HEK293 (cell line): Measurements from ENCODE around the gene CSNK2A2.

Experiments used
- AEBP2 ChIP-seq: fragments of 450-650 bp; formaldehyde crosslinking; IDR thresholded peaks from 2 replicates; pipeline ENCODE4 v1.5.1; 2016; ENCODE audit warnings: missing biosample characterization, missing genetic modification characterization, borderline replicate concordance
- EGR2 ChIP-seq: fragments of 450-650 bp; formaldehyde crosslinking; IDR thresholded peaks from 2 replicates; pipeline ENCODE4 v1.5.1; 2016; ENCODE audit warnings: low read depth, missing biosample characterization, missing genetic modification characterization
- HOXC10 ChIP-seq: sonication (generic); formaldehyde crosslinking; IDR thresholded peaks from 2 replicates; pipeline ENCODE4 v1.8.1; 2023; ENCODE audit warnings: mild to moderate bottlenecking, missing genetic modification reagents
- KLF1 ChIP-seq: fragments of 450-650 bp; formaldehyde crosslinking; IDR thresholded peaks from 2 replicates; pipeline ENCODE4 v1.5.1; 2016; ENCODE audit warnings: missing biosample characterization, missing genetic modification characterization
- MEIS1 ChIP-seq: sonication (generic); formaldehyde crosslinking; IDR thresholded peaks from 2 replicates; pipeline ENCODE4 v1.8.1; 2022; ENCODE audit warnings: missing genetic modification reagents, mild to moderate bottlenecking, borderline replicate concordance
- ZBTB48 ChIP-seq: fragments of 450-650 bp; formaldehyde crosslinking; IDR thresholded peaks from 2 replicates; pipeline ENCODE4 v1.5.1; 2016; ENCODE audit warnings: missing biosample characterization, missing genetic modification characterization
- ZBTB49 ChIP-seq: fragments of 450-650 bp; formaldehyde crosslinking; IDR thresholded peaks from 2 replicates; pipeline ENCODE4 v1.5.1; 2016; ENCODE audit warnings: missing biosample characterization, missing genetic modification characterization, low read depth
- ZFP69B ChIP-seq: fragments of 450-650 bp; formaldehyde crosslinking; IDR thresholded peaks from 2 replicates; pipeline ENCODE4 v1.5.1; 2016; ENCODE audit warnings: missing biosample characterization, missing genetic modification characterization
- ZNF175 ChIP-seq: fragments of 450-650 bp; formaldehyde crosslinking; IDR thresholded peaks from 2 replicates; pipeline ENCODE4 v1.5.1; 2016; ENCODE audit warnings: missing biosample characterization, missing genetic modification characterization
- ZNF211 ChIP-seq: fragments of 450-650 bp; formaldehyde crosslinking; IDR thresholded peaks from 2 replicates; pipeline ENCODE4 v1.5.1; 2016; ENCODE audit warnings: low read depth, missing biosample characterization, missing genetic modification characterization
- ZNF24 ChIP-seq: fragments of 450-650 bp; formaldehyde crosslinking; IDR thresholded peaks from 2 replicates; pipeline ENCODE4 v1.5.1; 2016; ENCODE audit warnings: missing biosample characterization, missing genetic modification characterization
- ZNF266 ChIP-seq: fragments of 450-650 bp; formaldehyde crosslinking; IDR thresholded peaks from 2 replicates; pipeline ENCODE4 v1.5.1; 2016; ENCODE audit warnings: missing biosample characterization, missing genetic modification characterization, low read depth
- ZNF311 ChIP-seq: fragments of 450-650 bp; formaldehyde crosslinking; IDR thresholded peaks from 2 replicates; pipeline ENCODE4 v1.5.1; 2017; ENCODE audit warnings: missing biosample characterization, missing genetic modification characterization, borderline replicate concordance
- ZNF394 ChIP-seq: fragments of 450-650 bp; formaldehyde crosslinking; IDR thresholded peaks from 2 replicates; pipeline ENCODE4 v1.5.1; 2016; ENCODE audit warnings: missing biosample characterization, missing genetic modification characterization, mild to moderate bottlenecking, moderate library complexity, borderline replicate concordance
- ZNF426 ChIP-seq: fragments of 450-650 bp; formaldehyde crosslinking; IDR thresholded peaks from 2 replicates; pipeline ENCODE4 v1.5.1; 2017; ENCODE audit warnings: missing biosample characterization, missing genetic modification characterization, mild to moderate bottlenecking, inconsistent platforms, moderate library complexity
- ZNF529 ChIP-seq: fragments of 450-650 bp; formaldehyde crosslinking; IDR thresholded peaks from 2 replicates; pipeline ENCODE4 v1.5.1; 2017; ENCODE audit warnings: missing genetic modification characterization, missing biosample characterization; ENCODE audit not compliant: insufficient replicate concordance
- ZNF623 ChIP-seq: fragments of 450-650 bp; formaldehyde crosslinking; IDR thresholded peaks from 2 replicates; pipeline ENCODE4 v1.5.1; 2016; ENCODE audit warnings: missing biosample characterization, missing genetic modification characterization
- ZNF645 ChIP-seq: fragments of 450-650 bp; formaldehyde crosslinking; IDR thresholded peaks from 2 replicates; pipeline ENCODE4; 2016; ENCODE audit warnings: missing biosample characterization, missing genetic modification characterization
- ZNF658 ChIP-seq: fragments of 450-650 bp; formaldehyde crosslinking; IDR thresholded peaks from 2 replicates; pipeline ENCODE4; 2016; ENCODE audit warnings: missing biosample characterization, missing genetic modification characterization
- ZNF785 ChIP-seq: fragments of 450-650 bp; formaldehyde crosslinking; IDR thresholded peaks from 2 replicates; pipeline ENCODE4 v1.5.1; 2016; ENCODE audit warnings: missing biosample characterization, missing genetic modification characterization
- TF ChIP-seq, protein P1 (sequence below): fragments of 450-650 bp; formaldehyde crosslinking; IDR thresholded peaks from 2 replicates; pipeline ENCODE4 v1.5.1; 2016; ENCODE audit warnings: missing biosample characterization, missing genetic modification characterization, borderline replicate concordance
- TF ChIP-seq, protein P2 (sequence below): fragments of 450-650 bp; formaldehyde crosslinking; IDR thresholded peaks from 2 replicates; pipeline ENCODE4 v1.5.1; 2017; ENCODE audit warnings: missing biosample characterization, missing genetic modification characterization
- TF ChIP-seq, protein P3 (sequence below): fragments of 450-650 bp; formaldehyde crosslinking; IDR thresholded peaks from 2 replicates; pipeline ENCODE4 v1.5.1; 2016; ENCODE audit warnings: missing biosample characterization, missing genetic modification characterization

CSNK2A2 gene

DNA sequence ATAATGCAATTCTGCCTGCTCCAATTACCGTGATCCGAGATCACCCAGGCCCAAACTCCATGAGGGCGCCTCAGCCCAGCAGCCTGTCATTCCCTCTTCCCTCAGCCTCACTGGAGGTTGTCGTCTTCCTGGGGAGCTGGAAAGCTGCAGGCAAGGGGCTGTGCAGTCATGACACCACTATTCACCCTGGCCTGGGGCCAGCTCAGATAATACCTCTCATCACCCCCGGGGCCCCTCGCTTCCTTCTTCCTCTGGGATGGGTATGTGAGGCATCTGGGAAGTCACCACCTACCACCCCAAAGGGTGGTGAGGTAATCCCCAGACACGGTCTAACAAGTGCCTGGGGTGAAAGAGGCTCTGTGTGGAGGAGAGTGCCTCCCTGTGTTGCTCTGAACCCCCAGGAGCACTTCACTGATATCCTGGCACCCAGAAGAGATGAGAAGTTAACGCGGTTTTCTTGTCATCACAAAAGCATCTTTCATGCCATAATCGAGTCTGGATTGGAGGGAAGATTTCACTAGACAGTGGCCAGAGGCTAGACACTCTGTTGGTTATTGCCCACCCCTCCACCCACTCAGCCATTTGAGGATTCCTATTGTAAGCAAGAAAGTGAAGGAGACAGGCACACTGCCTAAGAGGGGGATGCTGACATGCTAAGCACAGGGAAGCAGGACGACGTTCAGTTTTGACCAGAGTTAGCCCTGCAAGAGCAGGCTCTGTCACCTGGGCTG is 87.2 kb downstream of the CSNK2A2 start (continued):
- TF ChIP-seq ZNF645: no peak
- no peak for TF ChIP-seq ZNF394 (tag by site-specific recombination)
- TF ChIP-seq, protein P1, sequence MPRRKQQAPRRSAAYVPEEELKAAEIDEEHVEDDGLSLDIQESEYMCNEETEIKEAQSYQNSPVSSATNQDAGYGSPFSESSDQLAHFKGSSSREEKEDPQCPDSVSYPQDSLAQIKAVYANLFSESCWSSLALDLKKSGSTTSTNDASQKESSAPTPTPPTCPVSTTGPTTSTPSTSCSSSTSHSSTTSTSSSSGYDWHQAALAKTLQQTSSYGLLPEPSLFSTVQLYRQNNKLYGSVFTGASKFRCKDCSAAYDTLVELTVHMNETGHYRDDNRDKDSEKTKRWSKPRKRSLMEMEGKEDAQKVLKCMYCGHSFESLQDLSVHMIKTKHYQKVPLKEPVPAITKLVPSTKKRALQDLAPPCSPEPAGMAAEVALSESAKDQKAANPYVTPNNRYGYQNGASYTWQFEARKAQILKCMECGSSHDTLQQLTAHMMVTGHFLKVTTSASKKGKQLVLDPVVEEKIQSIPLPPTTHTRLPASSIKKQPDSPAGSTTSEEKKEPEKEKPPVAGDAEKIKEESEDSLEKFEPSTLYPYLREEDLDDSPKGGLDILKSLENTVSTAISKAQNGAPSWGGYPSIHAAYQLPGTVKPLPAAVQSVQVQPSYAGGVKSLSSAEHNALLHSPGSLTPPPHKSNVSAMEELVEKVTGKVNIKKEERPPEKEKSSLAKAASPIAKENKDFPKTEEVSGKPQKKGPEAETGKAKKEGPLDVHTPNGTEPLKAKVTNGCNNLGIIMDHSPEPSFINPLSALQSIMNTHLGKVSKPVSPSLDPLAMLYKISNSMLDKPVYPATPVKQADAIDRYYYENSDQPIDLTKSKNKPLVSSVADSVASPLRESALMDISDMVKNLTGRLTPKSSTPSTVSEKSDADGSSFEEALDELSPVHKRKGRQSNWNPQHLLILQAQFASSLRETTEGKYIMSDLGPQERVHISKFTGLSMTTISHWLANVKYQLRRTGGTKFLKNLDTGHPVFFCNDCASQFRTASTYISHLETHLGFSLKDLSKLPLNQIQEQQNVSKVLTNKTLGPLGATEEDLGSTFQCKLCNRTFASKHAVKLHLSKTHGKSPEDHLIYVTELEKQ (tag by site-specific recombination): no peak
- TF ChIP-seq ZNF211 (tag by site-specific recombination): no peak
- TF ChIP-seq HOXC10: no peak
- TF ChIP-seq ZNF426 (tag by site-specific recombination): no peak
- TF ChIP-seq, protein P2, sequence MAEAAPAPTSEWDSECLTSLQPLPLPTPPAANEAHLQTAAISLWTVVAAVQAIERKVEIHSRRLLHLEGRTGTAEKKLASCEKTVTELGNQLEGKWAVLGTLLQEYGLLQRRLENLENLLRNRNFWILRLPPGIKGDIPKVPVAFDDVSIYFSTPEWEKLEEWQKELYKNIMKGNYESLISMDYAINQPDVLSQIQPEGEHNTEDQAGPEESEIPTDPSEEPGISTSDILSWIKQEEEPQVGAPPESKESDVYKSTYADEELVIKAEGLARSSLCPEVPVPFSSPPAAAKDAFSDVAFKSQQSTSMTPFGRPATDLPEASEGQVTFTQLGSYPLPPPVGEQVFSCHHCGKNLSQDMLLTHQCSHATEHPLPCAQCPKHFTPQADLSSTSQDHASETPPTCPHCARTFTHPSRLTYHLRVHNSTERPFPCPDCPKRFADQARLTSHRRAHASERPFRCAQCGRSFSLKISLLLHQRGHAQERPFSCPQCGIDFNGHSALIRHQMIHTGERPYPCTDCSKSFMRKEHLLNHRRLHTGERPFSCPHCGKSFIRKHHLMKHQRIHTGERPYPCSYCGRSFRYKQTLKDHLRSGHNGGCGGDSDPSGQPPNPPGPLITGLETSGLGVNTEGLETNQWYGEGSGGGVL: peak; percentile 90
- TF ChIP-seq ZNF623 (tag by site-specific recombination): no peak
- no peak for TF ChIP-seq ZFP69B (tag by site-specific recombination)
- no peak for TF ChIP-seq AEBP2 (tag by site-specific recombination)
- TF ChIP-seq ZBTB48 (tag by site-specific recombination): peak; percentile 71; the same call in 1 of the 2 replicates
- no peak for TF ChIP-seq KLF1 (tag by site-specific recombination)
- peak; percentile 66 for TF ChIP-seq EGR2 (tag by site-specific recombination)
- no peak for TF ChIP-seq ZNF24 (tag by site-specific recombination)
- TF ChIP-seq ZBTB49 (tag by site-specific recombination): no peak
- no peak for TF ChIP-seq MEIS1 (CRISPR knock-in tag)
- TF ChIP-seq ZNF175: no peak
- TF ChIP-seq ZNF529: no peak
- TF ChIP-seq ZNF785 (tag by site-specific recombination): no peak
- TF ChIP-seq ZNF311 (tag by site-specific recombination): no peak
- TF ChIP-seq ZNF266 (tag by site-specific recombination): no peak
- no peak for TF ChIP-seq ZNF658 (tag by site-specific recombination)
- TF ChIP-seq, protein P3, sequence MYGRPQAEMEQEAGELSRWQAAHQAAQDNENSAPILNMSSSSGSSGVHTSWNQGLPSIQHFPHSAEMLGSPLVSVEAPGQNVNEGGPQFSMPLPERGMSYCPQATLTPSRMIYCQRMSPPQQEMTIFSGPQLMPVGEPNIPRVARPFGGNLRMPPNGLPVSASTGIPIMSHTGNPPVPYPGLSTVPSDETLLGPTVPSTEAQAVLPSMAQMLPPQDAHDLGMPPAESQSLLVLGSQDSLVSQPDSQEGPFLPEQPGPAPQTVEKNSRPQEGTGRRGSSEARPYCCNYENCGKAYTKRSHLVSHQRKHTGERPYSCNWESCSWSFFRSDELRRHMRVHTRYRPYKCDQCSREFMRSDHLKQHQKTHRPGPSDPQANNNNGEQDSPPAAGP: no peak
